GM18520 (cell line): ENCODE measurements around the gene PLCG1.
"Not testable (repeated sequence)": the region's sequence is repeated elsewhere in the genome, so short reads cannot be mapped to it uniquely, and the experiment has no call there.

Experiments
- ATAC-seq: cut with Tn5 transposase; IDR thresholded peaks from one replicate; pipeline ENCODE4 v1.9.1; 2021; ENCODE audit not compliant: unreplicated experiment

Gene PLCG1

DNA sequence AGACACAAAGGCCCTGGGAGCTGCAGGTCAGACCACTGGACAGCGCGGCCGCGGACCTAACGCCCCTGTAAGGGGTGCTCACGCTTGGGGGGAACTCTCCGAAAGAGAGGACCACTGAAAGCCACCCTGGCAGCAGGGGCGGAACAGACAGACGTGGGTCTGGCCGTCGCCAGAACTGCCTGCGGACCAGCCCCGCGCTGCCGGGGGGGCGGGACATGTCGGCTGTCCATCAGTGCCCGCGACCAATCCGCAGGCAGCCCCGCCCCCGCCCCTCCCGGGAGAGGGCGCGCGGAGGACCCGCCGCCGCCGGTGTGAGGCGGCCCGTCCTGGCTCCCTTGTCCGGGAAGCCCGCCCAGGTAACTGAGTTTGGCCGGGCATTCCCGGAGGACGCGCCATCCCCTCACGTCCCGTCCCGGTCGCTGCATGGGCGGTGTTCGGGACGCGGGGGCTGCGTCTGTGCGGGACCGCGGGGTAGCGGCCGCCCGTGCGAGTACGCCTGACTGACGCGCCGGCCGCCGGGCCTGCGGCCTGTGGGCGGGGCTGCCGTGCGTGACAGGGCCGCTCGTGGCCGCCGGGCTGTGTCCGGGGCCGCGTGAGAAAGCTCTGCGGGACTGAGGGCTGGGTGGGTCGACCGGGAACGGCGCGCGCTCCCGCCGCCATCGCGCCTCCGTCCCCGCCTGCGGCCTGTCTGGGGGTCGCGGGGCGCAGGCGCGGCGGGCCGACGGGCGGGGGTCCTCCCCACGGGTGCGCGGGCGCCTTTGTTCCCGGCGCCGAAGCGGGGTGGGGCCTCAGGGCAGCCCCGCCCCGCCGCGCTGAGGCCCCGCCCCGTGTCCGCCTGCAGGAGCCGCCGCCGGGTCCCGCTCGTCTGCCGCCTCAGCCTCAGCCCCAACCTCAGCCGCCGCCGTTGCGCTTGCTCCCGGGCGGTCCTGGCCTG lies at the start of gene PLCG1:
Gene PLCG1 (plus strand): TSS at position 864 of the 934 bp plus-strand sequence. CDS start 99 bp downstream, outside the sequence.
- peak; percentile 42 for ATAC-seq

DNA sequence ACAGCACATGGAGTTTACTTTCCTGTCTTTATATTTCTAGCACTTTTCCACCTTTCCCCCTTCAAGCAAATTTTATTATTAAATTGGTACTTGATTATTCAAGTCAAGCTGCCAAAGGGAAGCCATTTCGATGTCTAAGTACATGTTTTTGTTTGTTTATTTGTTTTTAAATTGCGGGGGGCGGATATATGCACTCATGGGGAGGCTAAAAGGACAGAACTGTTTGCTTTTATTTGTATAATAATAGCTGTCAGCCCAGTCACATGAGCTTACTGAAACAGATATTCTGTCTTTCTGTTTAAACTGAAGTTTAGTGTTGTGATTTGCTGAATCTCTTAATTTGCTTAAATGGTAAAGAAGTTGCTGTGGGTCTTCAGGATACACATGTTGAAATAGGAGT lies 49.6 kb upstream of the PLCG1 start:
- no peak for ATAC-seq

DNA sequence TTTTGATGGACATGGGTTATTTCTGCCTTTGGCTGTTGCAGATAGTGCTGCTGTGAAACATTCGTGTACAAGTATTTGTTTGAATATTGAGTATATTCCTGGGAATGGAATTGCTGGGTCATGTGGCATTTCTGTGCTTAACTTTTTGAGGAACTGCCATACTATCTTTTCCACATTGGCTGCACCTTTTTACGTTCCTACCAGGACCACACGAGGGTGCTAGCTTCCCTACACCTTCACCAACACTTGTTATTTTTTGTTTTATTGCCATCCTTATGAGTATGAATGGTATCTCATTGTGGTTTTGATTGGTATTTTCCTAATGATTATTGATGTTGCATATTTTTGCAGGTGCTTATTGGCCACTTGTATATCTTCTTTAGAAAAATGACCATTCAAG lies 47.8 kb upstream of the PLCG1 start:
- ATAC-seq: no peak

DNA sequence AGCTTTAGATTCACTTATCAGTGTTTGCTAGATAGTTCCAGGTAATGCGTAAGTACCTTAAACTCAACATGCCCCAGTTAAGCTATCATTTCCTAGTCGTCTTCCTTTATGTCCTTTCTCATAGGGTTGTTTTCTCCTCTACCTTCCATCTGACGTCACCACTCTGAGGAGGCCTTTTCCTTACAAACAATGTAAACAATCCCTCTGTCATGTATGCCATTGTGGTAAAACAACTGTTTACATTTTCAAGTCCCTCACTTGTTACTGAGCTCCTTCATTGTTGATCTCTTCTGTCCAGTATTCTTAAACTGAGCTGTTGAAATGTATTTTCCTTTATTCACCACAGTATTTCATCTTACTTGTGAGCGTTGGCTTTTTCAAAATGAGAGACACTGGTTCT lies 45.4 kb upstream of the PLCG1 start:
- no peak for ATAC-seq

GRCh38 chr20:41094353-41095055 lies 42.8 kb upstream of the PLCG1 start:
- ATAC-seq: no peak

DNA sequence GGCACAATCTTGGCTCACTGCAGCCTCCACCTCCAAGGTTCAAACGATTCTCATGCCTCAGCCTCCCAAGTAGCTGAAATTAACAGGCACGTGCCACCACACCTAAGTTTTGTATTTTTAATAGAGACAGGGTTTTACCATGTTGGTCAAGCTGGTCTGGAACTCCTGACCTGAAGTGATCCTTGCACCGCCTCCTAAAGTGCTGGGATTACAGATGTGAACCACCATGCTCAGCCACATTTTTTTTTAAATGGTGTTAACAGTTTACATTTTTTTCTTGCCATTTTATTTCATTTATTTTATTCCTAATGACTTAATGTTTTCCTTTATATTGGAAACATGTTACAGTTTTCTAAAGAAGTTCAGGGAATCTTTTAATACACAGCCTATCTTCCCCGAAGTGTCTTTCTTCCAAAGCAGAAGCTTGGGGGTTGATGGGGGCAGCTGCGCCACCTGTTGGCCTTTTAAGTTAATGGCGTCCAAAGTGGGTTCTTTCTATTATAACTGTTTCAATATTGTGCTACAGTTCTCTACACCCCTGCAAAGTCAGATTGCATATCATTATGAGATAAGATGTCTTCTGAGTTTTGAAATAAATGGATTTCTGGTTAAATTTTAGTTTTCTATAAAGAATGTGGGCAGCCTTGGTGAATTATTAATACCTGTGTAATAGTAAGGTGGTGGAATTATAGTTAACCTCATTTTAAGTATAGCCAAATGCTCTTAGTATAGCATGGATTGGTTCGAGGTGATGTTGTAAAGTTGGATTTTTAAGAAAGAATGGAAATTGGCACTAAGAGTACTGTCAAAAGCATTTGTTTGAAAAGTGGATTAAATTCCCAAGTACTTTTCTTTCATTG lies 42.0 kb upstream of the PLCG1 start:
- ATAC-seq: no peak

- no peak for ATAC-seq
Observed at GRCh38 chr20:41098703-41099250, 38.6 kb upstream of the PLCG1 start.

- ATAC-seq: no peak
Observed at GRCh38 chr20:41100001-41100480, 37.3 kb upstream of the PLCG1 start.

GRCh38 chr20:41101660-41102059 lies 35.7 kb upstream of the PLCG1 start:
- ATAC-seq: no peak

DNA sequence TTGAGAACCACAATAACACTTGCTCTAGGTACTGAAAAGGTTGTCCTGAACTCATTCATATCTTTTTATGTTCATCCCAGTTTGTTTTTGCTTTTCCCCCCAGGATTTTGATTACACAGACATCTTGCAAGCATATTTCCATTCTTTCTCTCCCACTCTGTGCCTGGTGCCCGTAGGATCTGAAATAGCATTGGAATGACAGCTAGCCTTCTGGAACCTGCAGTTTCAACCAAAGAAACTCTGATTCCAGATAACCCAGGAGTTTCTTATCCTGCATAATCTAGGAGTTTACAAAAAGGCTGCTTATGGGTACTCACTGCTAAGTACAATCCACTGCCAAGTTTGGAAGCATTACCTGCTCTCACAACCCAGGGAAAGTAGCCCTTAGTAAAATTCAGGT lies 28.8 kb upstream of the PLCG1 start:
- no peak for ATAC-seq

- no peak for ATAC-seq
Observed at GRCh38 chr20:41110012-41110411, 27.3 kb upstream of the PLCG1 start.

DNA sequence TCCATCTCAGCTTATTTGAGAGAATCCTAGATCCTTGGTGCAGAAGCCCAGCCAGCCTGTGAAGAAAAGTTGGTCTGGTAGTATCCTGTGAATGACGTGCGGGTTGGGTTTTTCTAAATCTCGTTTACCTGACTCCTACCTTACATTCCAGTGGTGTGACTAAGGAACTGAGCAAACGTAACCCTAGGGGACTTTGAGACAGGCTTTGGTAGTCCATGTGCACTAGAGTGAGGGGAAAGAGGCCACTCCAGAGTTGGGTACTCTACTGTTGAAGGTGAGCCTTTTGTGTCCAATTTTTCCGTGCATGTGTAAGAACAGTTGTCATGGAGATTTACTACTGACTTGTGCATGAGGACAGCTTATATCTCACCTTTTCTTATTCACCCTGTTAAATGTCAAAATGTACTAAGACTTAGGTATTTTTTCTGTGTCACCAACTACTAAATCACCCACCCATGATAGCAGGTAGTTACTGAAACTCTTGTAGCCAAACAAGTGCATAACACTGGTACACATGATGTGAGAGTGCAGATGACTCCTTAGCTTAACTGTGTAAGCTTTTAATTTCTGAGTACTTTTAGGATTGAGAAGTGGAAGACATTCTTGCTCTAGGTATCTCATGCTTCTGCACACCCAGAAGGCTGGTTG lies 26.3 kb upstream of the PLCG1 start:
- no peak for ATAC-seq

GRCh38 chr20:41111578-41111951 lies 25.8 kb upstream of the PLCG1 start:
- ATAC-seq: no peak

GRCh38 chr20:41116282-41116956 lies 20.9 kb upstream of the PLCG1 start:
- no peak for ATAC-seq

DNA sequence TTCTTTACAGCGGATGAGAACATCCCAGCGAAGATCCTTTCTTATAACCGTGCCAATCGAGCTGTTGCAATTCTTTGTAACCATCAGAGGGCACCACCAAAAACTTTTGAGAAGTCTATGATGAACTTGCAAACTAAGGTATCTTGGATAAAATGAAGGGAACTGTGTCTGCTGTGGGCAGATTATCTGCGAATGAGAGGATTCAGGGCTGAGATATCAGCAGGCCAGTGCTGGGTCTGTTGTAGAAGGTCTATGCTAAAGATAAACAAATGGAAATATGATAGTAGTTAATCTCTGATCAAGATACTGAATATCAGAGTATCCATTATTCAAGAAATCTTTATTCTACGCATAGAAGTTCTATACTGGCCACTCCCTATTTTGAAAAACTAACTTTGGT lies 19.2 kb upstream of the PLCG1 start:
- ATAC-seq: not testable (repeated sequence)

GRCh38 chr20:41118632-41119031 lies 18.7 kb upstream of the PLCG1 start:
- no peak for ATAC-seq

- ATAC-seq: no peak
Observed at GRCh38 chr20:41119614-41120561, 17.5 kb upstream of the PLCG1 start.

GRCh38 chr20:41121399-41121798 lies 15.9 kb upstream of the PLCG1 start:
- no peak for ATAC-seq

DNA sequence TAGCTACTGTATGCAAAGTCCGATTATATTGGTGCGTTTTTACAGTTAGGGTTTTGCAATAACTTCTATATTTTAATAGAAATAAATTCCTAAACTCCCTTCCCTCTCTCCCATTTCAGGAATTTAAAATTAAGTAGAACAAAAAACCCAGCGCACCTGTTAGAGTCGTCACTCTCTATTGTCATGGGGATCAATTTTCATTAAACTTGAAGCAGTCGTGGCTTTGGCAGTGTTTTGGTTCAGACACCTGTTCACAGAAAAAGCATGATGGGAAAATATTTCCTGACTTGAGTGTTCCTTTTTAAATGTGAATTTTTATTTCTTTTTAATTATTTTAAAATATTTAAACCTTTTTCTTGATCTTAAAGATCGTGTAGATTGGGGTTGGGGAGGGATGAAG lies 13.7 kb upstream of the PLCG1 start:
- no peak for ATAC-seq
